ENCODE data around the gene PTPRF.
A peak's percentile ranks its signal among the peaks of the same experiment; 100 is the strongest.

PTPRF gene

GRCh38 chr1:43669878-43670277 is 139.2 kb downstream of the PTPRF start:
- no peak for DNase-seq (ENCODE audit: low read depth)

GRCh38 chr1:43671193-43671592 is 140.5 kb downstream of the PTPRF start:
- peak; percentile 18 for DNase-seq (ENCODE audit: low read depth)

- DNase-seq (ENCODE audit: low read depth): peak; percentile 73
Measured at GRCh38 chr1:43671626-43672330, 141.1 kb downstream of the PTPRF start.

GRCh38 chr1:43673261-43673660 is 142.6 kb downstream of the PTPRF start:
- no peak for DNase-seq (ENCODE audit: low read depth)
